ENCODE results near the gene SHMT1.
A peak's percentile ranks its signal among the peaks of the same experiment; 100 is the strongest.
"Not testable (repeated sequence)": the region's sequence is repeated elsewhere in the genome, so short reads cannot be mapped to it uniquely, and the experiment has no call there.

SHMT1 gene

GRCh38 chr17:18363101-18364049, at the start of gene SHMT1:
SHMT1 (minus strand) TSS chr17:18363550; CDS start chr17:18355981, 7,569 bp downstream.
- peak; percentile 86 for DNase-seq

GRCh38 chr17:18412001-18412538, 48.7 kb upstream of the SHMT1 start:
- DNase-seq, result not testable (repeated sequence)

- DNase-seq, result peak; percentile 6
These were observed 48.1 kb upstream of the SHMT1 start for GRCh38 chr17:18411377-18411864.

GRCh38 chr17:18410736-18411135, 47.4 kb upstream of the SHMT1 start:
- not testable (repeated sequence) for DNase-seq

- DNase-seq, result not testable (repeated sequence)
These were observed 46.0 kb upstream of the SHMT1 start for GRCh38 chr17:18409321-18409720.

- DNase-seq, result not testable (repeated sequence)
These were observed 45.6 kb upstream of the SHMT1 start for GRCh38 chr17:18408906-18409305.

GRCh38 chr17:18403604-18404003, 40.3 kb upstream of the SHMT1 start:
- DNase-seq, result not testable (repeated sequence)

- not testable (repeated sequence) for DNase-seq
These were observed 39.8 kb upstream of the SHMT1 start for GRCh38 chr17:18403166-18403565.

GRCh38 chr17:18401872-18402590, 38.7 kb upstream of the SHMT1 start:
- not testable (repeated sequence) for DNase-seq

- DNase-seq, result not testable (repeated sequence)
These were observed 25.4 kb upstream of the SHMT1 start for GRCh38 chr17:18388728-18389127.

GRCh38 chr17:18388266-18388665, 24.9 kb upstream of the SHMT1 start:
- not testable (repeated sequence) for DNase-seq

GRCh38 chr17:18387583-18387982, 24.2 kb upstream of the SHMT1 start:
- not testable (repeated sequence) for DNase-seq

GRCh38 chr17:18384271-18384670, 20.9 kb upstream of the SHMT1 start:
- not testable (repeated sequence) for DNase-seq

- peak; percentile 6 for DNase-seq
These were observed 19.7 kb upstream of the SHMT1 start for GRCh38 chr17:18383079-18383481.

GRCh38 chr17:18382441-18383078, 19.2 kb upstream of the SHMT1 start:
- no peak for DNase-seq

GRCh38 chr17:18381953-18382245, 18.5 kb upstream of the SHMT1 start:
- no peak for DNase-seq

- no peak for DNase-seq
These were observed 18.0 kb upstream of the SHMT1 start for GRCh38 chr17:18381158-18381952.

GRCh38 chr17:18380471-18381157, 17.3 kb upstream of the SHMT1 start:
- no peak for DNase-seq

- no peak for DNase-seq
These were observed 16.1 kb upstream of the SHMT1 start for GRCh38 chr17:18379246-18380146.

GRCh38 chr17:18378614-18379013, 15.3 kb upstream of the SHMT1 start:
- not testable (repeated sequence) for DNase-seq

GRCh38 chr17:18378205-18378505, 14.8 kb upstream of the SHMT1 start:
- no peak for DNase-seq
